ENCODE data around the gene HBZ.

The HBZ gene

DNA sequence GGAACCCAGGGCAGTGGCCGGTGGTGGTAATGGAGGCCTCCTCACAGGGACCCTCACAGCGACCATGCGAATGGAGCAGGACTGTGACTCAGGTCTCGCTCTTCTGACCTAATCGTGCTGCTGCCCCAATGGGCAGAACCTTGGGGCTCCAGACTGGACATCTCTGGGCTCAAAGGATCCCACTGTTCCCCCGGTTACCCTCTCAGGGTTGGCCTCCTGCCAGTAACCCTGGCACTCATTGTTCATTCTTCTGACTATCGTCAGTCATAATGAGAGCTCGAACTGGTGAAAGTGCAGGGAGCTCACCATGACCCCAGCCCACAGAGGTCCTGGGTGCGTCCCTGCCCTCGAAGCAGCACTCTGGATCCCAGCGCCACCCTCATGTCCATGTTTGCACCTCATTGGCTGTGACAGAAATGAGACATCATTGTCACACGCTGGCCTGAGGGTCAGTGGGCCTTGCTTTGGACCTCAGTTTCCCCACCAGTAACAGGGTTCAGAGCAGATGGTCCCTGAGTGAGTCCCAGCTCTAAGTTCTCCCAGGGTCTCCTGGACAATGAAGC, 10.0 kb upstream of the HBZ start:
- H3K79me2 ChIP-seq (ENCODE audit: insufficient read depth, low read length) = no peaks in the 10 kb centered on the region
- H3K4me2 ChIP-seq (ENCODE audit: low read depth, low read length, poor library complexity, severe bottlenecking) = no peak overlapping the region
- H3K4me3 ChIP-seq (ENCODE audit: low read length, poor library complexity, severe bottlenecking) = no peak overlapping the region
- no peak overlapping the region for H3K9ac ChIP-seq (ENCODE audit: low read depth, low read length, poor library complexity, severe bottlenecking)
- no peak overlapping the region for H2AFZ ChIP-seq (ENCODE audit: low read length)
- no peaks in the 10 kb centered on the region for H3K9me2 ChIP-seq (replicated peaks; ENCODE audit: low read depth, low read length)
- no peaks in the 10 kb centered on the region for H3F3A ChIP-seq (ENCODE audit: low read depth)
- no peaks in the 10 kb centered on the region for H3K27me3 ChIP-seq (ENCODE audit: insufficient read depth, low read length, poor library complexity, severe bottlenecking)
- no peaks in the 10 kb centered on the region for H4K20me1 ChIP-seq (ENCODE audit: insufficient read depth, low read length, poor library complexity, severe bottlenecking)
- H3K9me3 ChIP-seq (ENCODE audit: insufficient read depth, low read depth, low read length) = no peaks in the 10 kb centered on the region
- H3K36me3 ChIP-seq (ENCODE audit: insufficient read depth, low read length) = no peaks in the 10 kb centered on the region
- TF ChIP-seq, protein P1, sequence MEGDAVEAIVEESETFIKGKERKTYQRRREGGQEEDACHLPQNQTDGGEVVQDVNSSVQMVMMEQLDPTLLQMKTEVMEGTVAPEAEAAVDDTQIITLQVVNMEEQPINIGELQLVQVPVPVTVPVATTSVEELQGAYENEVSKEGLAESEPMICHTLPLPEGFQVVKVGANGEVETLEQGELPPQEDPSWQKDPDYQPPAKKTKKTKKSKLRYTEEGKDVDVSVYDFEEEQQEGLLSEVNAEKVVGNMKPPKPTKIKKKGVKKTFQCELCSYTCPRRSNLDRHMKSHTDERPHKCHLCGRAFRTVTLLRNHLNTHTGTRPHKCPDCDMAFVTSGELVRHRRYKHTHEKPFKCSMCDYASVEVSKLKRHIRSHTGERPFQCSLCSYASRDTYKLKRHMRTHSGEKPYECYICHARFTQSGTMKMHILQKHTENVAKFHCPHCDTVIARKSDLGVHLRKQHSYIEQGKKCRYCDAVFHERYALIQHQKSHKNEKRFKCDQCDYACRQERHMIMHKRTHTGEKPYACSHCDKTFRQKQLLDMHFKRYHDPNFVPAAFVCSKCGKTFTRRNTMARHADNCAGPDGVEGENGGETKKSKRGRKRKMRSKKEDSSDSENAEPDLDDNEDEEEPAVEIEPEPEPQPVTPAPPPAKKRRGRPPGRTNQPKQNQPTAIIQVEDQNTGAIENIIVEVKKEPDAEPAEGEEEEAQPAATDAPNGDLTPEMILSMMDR (conservative IDR thresholded peaks at IDR 0.05; ENCODE audit: low read length) = no peak
- TF ChIP-seq EZH2phosphoT487 (IDR thresholded peaks at IDR 0.05; ENCODE audit: borderline replicate concordance) = no peak
- H3K4me1 ChIP-seq (ENCODE audit: insufficient read depth, low read length, poor library complexity, severe bottlenecking) = no peaks in the 10 kb centered on the region

DNA sequence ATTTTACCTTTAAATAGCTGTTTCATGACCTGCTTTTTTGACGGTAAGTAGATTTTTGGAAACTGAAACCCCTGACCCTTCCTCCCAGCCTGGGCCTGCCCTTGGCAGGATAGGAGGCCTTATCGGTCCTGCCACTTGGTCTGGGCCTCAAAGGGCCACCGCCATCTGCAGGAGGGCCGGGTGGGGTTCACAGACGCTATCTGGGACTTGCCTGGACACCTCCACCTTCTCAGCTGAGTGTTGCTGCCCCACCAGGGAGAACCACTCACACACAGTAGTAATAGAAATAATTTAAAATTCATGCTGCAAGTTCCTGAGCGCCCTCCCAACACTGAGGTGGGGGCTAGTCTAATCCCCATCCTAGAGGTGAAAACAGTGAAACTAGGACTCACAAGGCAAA, 9.4 kb upstream of the HBZ start:
- no peaks in the 10 kb centered on the region for H3F3A ChIP-seq (ENCODE audit: low read depth)
- H3K9ac ChIP-seq (ENCODE audit: low read depth, low read length, poor library complexity, severe bottlenecking) = no peak overlapping the region
- TF ChIP-seq, protein P1 (conservative IDR thresholded peaks at IDR 0.05; ENCODE audit: low read length) = no peak
- no peak for TF ChIP-seq EZH2phosphoT487 (IDR thresholded peaks at IDR 0.05; ENCODE audit: borderline replicate concordance)
- no peaks in the 10 kb centered on the region for H3K9me2 ChIP-seq (replicated peaks; ENCODE audit: low read depth, low read length)
- H3K4me3 ChIP-seq (ENCODE audit: low read length, poor library complexity, severe bottlenecking) = no peak overlapping the region
- no peaks in the 10 kb centered on the region for H3K4me1 ChIP-seq (ENCODE audit: insufficient read depth, low read length, poor library complexity, severe bottlenecking)
- no peak overlapping the region for H2AFZ ChIP-seq (ENCODE audit: low read length)
- no peaks in the 10 kb centered on the region for H3K79me2 ChIP-seq (ENCODE audit: insufficient read depth, low read length)
- no peaks in the 10 kb centered on the region for H3K9me3 ChIP-seq (ENCODE audit: insufficient read depth, low read depth, low read length)
- H3K36me3 ChIP-seq (ENCODE audit: insufficient read depth, low read length) = no peaks in the 10 kb centered on the region
- no peaks in the 10 kb centered on the region for H4K20me1 ChIP-seq (ENCODE audit: insufficient read depth, low read length, poor library complexity, severe bottlenecking)
- H3K27me3 ChIP-seq (ENCODE audit: insufficient read depth, low read length, poor library complexity, severe bottlenecking) = no peaks in the 10 kb centered on the region
- H3K4me2 ChIP-seq (ENCODE audit: low read depth, low read length, poor library complexity, severe bottlenecking) = no peak overlapping the region

- Histone ChIP-seq H3F3A (ENCODE audit: low read depth) (no peaks in the 10 kb centered on the region), H3K4me2 (ENCODE audit: low read depth, low read length, poor library complexity, severe bottlenecking) (no peak overlapping the region), H3K9me3 (ENCODE audit: insufficient read depth, low read depth, low read length) (no peaks in the 10 kb centered on the region), H2AFZ (ENCODE audit: low read length) (no peak overlapping the region), H3K9me2 (replicated peaks; ENCODE audit: low read depth, low read length) (no peaks in the 10 kb centered on the region), H3K79me2 (ENCODE audit: insufficient read depth, low read length) (no peaks in the 10 kb centered on the region), H3K4me3 (ENCODE audit: low read length, poor library complexity, severe bottlenecking) (no peak overlapping the region), H3K27me3 (ENCODE audit: insufficient read depth, low read length, poor library complexity, severe bottlenecking) (no peaks in the 10 kb centered on the region), H3K36me3 (ENCODE audit: insufficient read depth, low read length) (no peaks in the 10 kb centered on the region), H4K20me1 (ENCODE audit: insufficient read depth, low read length, poor library complexity, severe bottlenecking) (no peaks in the 10 kb centered on the region), H3K4me1 (ENCODE audit: insufficient read depth, low read length, poor library complexity, severe bottlenecking) (no peaks in the 10 kb centered on the region), H3K9ac (ENCODE audit: low read depth, low read length, poor library complexity, severe bottlenecking) (no peak overlapping the region)
- no peak for TF ChIP-seq EZH2phosphoT487 (IDR thresholded peaks at IDR 0.05; ENCODE audit: borderline replicate concordance)
- TF ChIP-seq, protein P1 (conservative IDR thresholded peaks at IDR 0.05; ENCODE audit: low read length) = no peak
These were observed 9.0 kb upstream of the HBZ start for GRCh38 chr16:143456-143855.
